DMS114 treated with DMSO at 0.1 percent for 48 hours (cell line): Measurements from ENCODE around the gene TMPRSS11D.

Experiments
- DNase-seq: peaks from one replicate; lab custom pipeline; 2025; ENCODE audit not compliant: unreplicated experiment; lab: John Stamatoyannopoulos, UW

The TMPRSS11D gene, protein sequence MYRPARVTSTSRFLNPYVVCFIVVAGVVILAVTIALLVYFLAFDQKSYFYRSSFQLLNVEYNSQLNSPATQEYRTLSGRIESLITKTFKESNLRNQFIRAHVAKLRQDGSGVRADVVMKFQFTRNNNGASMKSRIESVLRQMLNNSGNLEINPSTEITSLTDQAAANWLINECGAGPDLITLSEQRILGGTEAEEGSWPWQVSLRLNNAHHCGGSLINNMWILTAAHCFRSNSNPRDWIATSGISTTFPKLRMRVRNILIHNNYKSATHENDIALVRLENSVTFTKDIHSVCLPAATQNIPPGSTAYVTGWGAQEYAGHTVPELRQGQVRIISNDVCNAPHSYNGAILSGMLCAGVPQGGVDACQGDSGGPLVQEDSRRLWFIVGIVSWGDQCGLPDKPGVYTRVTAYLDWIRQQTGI

DNA sequence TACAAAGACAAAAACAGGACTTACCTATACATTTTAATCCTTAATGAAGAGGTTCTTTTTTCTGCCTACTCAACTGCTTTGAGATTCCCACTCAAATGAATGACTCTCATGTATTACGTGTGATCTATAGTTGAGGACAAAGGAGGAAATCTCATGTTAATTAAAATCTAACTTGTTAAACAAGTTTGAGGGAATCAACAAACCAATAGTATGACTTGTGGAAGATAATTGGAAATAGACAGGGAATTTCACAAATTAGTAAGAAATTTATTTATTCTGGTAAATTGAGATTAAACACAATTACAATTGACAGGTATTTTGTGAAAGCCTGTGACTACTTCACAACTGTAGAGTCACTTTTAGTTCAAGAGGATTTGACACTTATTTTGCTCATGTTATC, at the start of gene TMPRSS11D:
Gene TMPRSS11D, minus strand, starts transcription at position 101 of the 400 bp plus-strand sequence. Its CDS starts 69 bp downstream, at position 32.
- no peak for DNase-seq

DNA sequence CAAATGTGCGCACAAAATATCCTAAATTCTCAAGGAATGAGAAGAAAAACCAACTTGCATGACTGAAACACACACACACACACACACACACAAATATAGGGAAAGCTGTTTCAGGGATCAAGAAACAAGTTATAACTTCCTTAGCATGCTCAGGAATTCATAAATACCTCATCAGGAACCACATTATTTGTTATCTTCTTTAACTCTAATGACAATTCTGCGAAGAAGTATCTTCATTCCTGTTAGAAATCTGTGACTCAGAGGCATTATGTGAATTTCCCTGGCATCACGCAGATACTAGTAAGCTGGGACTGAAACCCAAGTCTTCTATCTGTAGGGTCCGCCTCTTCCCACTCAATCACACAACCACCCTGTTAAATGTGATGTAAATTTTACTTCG, 49.2 kb upstream of the TMPRSS11D start:
- DNase-seq, result no peak

DNA sequence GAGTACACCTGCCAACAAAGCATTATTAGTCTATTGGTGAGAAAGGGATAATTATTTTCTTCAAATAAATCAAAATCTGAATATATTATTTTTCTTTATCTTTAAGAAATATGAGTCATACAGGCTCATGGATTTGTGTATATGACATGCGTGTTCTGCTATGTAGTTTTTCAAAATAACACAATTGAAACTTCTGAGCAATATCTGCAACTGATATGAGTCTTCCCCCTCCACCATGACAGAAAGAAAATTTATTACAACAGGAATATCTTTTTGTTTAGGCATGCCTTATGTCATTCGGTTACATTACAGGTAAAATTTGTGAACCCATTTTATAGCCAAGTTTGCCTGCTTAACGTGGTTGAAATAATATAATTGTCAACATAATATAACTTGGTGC, 47.5 kb upstream of the TMPRSS11D start:
- DNase-seq, result no peak

DNA sequence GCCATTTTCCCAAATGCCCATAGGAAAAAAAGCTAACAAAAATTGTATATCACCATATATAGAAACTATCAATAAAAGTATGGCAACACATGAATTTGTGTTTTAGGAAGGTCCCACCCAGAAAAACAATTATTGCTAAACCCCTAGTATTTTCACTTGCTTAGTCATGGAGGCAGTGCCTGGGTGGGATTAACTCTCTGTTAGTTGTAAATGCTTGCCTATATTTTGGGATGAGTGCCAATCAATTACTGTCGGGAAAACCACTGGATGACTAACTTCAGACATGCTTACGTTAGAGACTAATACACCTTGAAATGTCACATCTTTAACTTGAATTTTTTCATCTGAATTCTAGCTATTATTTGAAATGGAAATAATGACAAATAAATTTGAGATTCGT, 45.6 kb upstream of the TMPRSS11D start:
- DNase-seq, result no peak

DNA sequence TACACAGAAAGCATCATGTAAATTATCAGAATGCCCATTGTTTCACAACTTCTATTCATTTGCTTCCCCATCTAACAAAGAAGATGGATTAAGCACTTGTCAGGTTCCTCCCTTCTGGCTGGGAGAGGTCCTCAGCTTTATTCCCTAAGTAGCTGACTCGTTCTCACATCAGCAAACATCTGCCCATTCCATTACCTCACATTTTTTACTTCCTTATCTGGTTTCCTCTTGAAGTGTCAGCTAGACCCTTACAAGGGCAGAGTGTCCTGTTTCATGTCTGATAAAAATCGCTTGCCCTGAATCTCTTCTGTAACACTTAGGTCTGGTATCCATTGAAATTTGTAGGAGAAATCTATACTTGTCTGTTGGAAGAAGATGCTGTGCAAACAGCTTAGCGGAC, 44.7 kb upstream of the TMPRSS11D start:
- DNase-seq, result no peak

DNA sequence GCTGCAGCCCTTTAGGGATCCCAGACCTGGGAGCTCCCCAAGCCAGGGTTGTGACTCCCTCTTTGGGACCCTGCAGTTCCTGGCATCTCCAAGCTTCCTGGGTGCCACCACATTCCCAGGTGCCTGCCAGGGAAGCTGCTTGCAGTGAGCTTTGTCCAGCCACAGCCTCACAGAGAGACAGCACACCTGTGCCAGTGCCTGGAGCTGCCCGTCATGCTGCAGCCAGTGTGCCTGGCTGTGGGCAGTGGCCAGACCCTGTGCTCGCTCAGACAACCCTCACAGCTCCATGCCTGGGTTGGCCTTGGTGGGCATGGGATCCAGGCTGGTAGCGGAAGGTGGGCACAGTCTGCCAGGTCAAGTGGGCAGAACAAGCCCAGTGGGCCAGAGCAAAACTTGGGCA, 43.4 kb upstream of the TMPRSS11D start:
- DNase-seq, result no peak

DNA sequence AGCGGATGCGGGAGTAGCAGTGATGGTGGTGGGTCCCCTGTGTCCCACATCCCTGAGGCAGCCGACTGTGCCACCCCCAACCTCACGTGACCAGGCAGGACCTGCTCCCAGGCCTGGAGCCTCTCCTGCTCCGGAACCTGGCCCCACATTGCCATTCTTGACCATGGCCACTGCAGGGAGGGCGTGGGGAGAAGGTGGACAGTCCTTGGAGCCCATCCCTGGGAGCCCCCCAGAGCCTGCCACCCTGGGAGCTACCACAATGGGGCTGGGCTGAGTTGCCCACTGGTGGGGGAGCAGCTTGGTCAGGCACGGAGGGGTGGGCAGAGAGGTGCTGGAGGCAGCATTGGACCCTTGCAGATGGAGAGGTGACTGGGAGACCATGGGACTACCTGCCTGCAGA, 42.7 kb upstream of the TMPRSS11D start:
- no peak for DNase-seq

DNA sequence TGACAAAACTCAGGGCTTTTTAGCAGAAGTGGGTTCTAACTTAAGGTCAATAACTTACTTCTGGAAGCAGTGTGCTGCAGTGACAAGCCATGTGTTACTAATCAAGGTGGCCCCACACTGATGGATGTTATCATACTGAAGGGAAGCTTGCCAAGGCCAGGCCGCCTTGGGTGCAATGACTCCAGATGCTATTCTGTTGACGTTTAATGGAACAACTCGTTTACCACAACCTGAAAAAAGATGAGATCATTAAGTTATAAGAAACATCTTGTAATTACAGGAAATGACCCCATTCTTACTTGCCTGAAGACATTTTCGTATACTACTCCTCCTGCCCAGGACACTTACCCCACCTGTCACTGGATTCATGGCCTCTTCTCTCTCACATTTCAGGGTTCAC, 38.9 kb upstream of the TMPRSS11D start:
- no peak for DNase-seq

DNA sequence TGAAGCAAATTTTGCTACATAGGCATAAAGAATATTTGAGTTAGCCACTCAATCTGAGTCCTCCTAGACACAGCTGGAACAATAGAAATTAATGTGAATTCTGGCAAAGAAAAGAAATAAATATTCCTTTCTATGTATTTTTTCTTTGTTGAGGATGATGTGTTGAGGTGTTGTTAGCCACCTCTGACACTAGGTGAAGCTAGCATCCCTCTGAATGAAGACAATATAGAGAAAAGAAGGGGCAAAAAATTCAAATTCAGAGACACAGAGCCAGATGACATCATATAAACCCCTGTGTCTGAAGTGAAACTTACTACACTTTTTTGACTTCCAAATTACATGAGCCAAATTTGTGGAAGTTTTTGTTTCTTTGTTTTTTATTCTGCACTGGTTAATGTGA, 34.6 kb upstream of the TMPRSS11D start:
- no peak for DNase-seq

DNA sequence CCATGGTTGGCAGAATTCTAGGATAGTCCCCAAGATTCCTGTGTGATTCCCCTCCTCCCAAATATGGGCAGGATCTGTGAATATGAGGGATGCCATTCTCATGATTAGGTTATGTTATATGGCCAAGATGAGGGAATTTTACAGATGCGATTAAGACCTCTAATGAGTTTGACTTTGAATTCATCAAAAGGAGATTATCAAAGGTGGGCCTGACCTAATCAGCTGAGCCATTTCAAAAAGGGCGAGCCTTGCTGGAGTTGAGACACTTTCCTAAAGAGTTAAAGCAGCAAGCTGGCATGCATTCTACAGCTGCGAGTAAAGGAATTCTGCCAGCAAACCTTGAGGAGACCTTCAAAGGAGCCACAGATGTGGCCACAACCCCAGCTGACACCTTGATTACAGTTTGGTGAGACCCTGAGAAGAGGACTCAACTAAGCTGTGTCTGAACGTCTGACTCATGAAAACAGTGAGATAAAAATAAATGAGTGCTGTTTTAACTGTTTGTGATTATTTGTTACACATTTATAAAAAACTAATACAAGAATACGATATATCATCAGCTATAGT, 31.7 kb upstream of the TMPRSS11D start:
- DNase-seq, result no peak

DNA sequence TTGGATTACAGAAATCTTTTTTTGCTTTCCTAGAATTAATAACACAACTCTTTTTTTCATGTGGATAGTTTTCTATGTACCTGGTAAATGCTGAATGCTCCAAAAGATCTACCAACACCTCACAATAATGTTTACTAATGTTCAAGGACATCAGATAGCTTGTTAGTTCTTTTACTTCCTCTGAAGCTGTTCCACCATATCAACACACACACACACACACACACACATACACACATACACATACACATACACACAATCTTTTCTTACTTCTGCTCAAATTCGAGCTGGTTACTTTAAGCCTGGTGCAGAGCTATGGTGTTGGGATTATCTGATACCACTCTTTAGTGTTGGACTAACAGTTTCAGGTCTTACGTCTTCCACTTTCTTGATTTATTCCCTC, 28.3 kb upstream of the TMPRSS11D start:
- DNase-seq, result no peak

DNA sequence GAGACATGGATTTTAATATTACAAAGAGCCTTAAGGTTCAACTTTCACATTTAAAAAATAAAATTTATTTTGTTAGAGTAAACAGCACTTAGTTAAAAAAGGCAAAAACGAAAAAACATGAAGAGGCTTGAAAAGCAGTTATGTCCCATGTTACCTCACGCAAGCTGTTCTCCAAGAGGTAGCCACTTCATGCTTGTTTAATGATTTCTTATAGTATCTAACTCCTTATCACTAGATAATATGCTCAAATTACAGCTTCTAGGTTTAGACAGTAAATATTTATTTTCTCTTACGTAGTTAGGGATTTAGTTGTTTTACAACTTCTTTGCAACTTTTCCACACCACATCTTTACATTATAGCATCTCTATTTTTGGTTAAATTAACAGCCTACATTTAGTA, 27.8 kb upstream of the TMPRSS11D start:
- DNase-seq, result no peak

DNA sequence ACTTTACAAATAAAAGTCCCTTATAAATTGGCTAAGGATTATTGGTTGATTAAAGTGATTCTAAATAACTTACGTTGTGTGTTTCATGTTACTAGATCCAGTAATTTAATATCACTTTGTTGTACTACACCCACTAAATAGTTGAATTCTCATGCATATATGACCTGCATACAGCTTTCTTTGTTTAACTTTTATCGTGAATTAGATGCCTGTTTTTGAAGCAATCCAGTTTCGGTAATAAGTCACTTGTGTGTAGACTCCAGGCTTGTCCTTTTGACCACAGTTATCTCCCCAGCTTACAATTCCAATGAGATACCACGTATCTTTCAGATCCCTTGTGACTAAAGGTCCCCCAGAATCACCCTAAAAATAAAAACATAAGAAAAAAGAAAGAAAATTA, 27.3 kb upstream of the TMPRSS11D start:
- DNase-seq, result no peak

DNA sequence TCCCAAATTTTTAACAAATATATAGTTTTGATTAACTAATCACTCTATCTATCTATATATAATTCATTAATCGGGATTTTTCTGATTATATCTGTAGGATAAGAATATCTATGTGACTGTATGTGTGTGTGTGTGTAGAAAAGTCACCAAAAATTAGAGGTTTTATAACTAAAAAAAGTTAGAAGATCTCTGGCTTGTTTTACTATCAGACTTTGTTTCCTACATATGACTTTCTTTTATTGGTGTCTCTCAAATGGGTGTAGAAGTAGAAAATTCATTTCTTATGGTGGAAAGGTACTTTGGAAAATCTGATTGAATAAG, 26.7 kb upstream of the TMPRSS11D start:
- DNase-seq, result no peak

DNA sequence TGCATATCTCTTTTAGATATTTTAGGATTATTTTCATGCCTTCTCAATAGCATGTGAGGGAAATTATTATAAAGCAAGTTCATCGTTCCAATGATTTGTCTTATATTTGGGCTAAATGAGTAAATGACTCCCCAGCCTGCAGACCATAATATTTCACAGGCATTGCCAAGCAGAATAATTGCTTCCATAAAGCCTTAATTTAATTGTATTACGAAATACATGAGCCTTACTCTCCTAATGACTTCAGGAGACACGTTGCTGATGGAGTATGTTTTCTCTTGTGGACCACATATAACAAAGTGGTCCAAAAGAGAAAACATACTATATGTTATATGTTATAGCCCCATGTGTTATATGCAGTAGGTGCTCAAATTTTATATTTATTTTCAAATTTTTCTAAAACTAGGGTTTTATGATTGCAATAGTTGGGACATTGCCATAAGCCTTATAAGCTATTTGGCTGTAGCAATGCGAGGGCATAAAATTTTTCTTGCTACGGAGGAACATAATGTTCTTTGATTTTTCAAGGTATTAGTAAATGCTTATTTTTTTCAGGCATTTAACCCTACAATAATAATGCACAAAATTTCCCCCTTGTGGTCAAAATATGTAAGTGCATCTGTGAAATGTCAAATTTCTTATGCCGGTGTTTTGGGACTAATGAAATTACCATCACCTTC, 26.2 kb upstream of the TMPRSS11D start:
- DNase-seq, result no peak

DNA sequence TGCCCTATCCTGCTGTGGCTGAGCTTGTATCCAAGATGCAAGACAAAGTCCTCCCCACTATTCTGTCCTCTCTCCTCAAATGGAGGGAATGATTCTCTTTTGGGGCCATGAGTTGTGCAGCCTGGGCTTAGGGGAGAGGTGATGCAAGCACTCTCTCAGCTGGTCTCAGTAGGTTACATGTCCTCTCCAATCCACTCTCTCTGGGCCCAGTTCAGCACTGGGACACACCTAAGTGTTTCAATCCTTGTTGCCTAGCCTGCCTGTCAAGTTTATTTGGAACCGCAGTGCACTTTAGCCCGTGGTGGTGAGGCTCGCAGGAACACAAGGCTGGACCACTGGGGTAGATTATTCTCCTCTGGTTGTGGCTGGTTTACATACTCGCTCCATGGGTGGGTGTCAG, 23.8 kb upstream of the TMPRSS11D start:
- DNase-seq, result no peak

DNA sequence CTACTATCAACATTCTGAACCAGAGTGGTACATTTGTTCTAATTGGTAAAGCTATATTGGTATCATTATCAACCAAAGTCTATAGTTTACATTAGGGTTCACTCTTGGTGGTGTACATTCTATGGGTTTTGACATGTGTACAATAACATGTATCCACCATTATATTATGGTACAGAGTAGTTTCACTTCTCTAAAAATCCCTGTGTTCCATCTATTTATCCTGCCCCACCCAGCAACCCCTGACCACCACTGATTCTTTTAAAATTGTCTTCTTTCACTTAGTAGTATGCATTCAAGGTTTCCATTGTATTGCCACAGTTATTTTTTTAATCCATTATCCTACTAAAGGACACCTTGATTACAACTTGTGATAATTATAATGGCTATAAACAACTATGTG, 15.3 kb upstream of the TMPRSS11D start:
- DNase-seq, result no peak

DNA sequence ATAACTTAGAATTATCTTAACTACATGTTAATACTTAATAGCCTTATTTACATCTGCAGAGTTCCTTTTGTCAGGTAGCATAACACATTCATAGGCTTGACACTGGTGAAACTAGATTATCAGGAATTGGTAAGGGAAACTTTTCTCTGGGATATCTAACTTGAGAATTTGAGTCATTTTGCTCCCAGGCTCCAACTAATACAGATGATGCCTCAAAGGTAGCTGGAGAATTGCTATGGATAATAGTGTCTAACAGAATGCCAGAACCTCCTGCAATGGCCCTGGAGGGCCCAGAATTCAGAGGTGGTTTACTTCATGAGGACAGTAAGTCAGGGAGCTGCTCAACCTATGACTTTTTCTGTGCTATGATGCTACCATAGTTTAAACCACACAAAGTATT, 13.9 kb upstream of the TMPRSS11D start:
- no peak for DNase-seq

DNA sequence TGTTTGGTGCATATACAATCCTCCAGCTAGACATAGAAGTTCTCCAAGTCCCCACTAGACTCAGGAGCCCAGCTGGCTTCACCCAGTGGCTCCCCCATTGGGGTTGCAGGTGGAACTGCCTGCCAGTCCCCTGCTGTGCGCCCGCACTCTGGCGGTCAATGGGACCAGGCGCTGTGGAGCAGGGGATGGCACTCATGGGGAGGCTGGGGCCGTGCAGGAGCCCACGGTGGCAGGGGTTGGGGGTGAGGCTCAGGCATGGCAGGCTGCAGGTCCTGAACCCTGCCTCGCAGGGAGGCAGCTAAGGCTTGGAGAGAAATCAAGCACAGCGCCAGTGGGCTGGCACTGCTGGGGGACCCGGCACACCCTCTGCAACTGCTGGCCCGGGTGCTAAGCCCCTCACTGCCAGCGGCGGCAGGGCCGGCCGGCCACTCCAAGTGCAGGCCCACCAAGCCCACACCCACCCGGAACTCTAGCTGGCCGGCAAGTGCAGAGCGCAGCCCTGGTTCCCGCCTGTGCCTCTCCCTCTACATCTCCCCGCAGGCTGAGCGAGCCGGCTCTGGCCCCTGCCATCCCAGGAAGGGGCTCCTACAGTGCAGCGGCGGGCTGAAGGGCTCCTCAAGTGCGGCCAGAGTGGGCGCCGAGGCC, 12.7 kb upstream of the TMPRSS11D start:
- DNase-seq, result no peak

DNA sequence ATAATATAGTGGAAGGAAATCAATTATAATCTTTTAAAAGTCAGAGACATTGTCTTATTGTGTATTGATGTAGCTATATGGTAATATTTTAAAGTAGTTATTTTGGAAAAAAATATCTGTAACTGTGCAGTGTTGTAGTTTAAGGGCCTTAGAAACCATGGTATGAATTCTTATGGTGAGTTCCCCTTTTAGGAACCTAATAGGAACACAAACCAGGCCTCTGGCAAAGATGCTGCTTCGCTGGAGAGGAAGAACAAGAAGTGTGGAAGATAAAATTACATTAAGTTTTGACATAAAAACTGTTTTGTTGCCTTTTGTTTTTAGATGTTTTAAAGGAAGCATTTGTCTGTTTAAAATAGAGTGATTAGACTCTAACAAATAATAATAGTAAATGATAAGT, 10.9 kb upstream of the TMPRSS11D start:
- no peak for DNase-seq

DNA sequence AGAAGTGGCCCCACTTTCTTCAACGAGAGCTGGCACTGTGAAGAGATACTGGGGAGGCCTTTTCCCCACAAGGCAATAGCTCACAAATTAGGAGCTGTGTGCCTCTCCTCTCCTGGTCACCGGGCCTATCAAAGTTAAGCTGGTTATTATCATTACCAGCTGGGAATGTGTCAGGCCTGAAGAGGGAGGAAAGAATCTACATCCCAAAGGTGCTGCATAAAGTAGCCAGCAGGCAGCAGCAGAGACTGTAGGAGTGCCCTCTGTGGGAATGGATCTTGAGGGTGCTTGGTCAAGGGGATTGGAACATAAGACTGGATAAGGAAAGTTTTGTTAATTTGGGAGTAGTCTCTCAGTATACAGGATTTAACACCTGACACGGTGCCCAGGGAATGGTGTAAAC, 9.1 kb upstream of the TMPRSS11D start:
- no peak for DNase-seq

DNA sequence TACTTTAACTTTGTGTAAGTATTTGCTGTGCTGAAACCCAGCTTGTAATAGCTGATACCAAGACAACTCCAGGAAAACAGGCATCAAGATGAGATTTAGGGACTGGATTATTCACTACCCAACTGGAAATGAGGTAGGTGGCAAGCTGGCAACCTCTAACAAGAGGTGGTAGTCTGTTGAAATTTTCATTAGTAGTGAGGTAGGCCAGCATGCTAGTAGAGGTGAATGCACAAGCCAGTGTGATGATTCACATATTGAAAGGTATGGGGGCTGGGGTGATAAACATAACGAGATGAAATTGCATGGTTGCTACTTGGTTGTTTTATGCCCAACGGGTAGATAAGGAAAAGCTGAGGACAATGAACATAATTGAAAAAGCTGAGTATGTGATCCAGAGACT, 8.5 kb upstream of the TMPRSS11D start:
- DNase-seq, result no peak
